A549 treated with AZD9567 at 1 μM for 4 hours (cell line): ENCODE data around the gene TRA2A. TPM values are rescaled to one million over a fixed set of nuclear protein-coding genes. Genes with fewer than 3 reads are reported as not detected.

Source experiments
- total RNA-seq: library from RNA; stranded (reverse); fragments of 200-300 nt; extraction: Qiagen RNA extraction; gene quantifications from 5 replicates; pipeline ENCODE4 v1.2.3, GENCODE V29; 2022; ENCODE audit not compliant: insufficient read depth

The TRA2A gene
- total RNA-seq, result 76.5 to 163 TPM (median 82.4 TPM) in 5 replicates

GRCh38 chr7:23531794-23532489, at the start of gene TRA2A:
Gene TRA2A (minus strand): TSS chr7:23531981. CDS start chr7:23531824, 157 bp downstream.

GRCh38 chr7:23470330-23471105, 61.3 kb downstream of the TRA2A start, which contains the start of gene IGF2BP3:
Gene IGF2BP3 (minus strand): TSS chr7:23470491. CDS start chr7:23470110, 381 bp downstream.

Other genes with a start within 250 kb of the TRA2A start
- gene MALSU1, start 232.6 kb downstream of the TRA2A start, total RNA-seq, result 54.8 to 104 TPM (median 95.0 TPM) in 5 replicates
- gene IGF2BP3, start 61.5 kb downstream of the TRA2A start, total RNA-seq, result 20.4 to 28.0 TPM (median 25.0 TPM) in 5 replicates
- gene CCDC126, start 65.4 kb upstream of the TRA2A start, total RNA-seq, result 2.7 to 5.0 TPM (median 4.1 TPM) in 5 replicates
- 0.15 to 0.37 TPM (median 0.31 TPM) in 4 of 5 replicates, not detected in the other for gene FAM221A, start 148.2 kb upstream of the TRA2A start, total RNA-seq
- 0.52 to 0.87 TPM (median 0.60 TPM) in 4 of 5 replicates, not detected in the other for gene STK31, start 178.2 kb upstream of the TRA2A start, total RNA-seq